Kidney capillary endothelial cell (primary cell): ENCODE data around the gene SLC25A15.

Source experiments
- DNase-seq: peaks from one replicate; pipeline ENCODE4 v3.0.0-alpha.2; 2018; ENCODE audit warnings: low spot score

Gene SLC25A15

GRCh38 chr13:40789275-40790153 lies at the start of gene SLC25A15:
Gene SLC25A15 (plus strand): TSS chr13:40789611. CDS start chr13:40793227, 3,616 bp downstream.
- DNase-seq: peak; percentile 73

GRCh38 chr13:40749327-40749726 lies 40.1 kb upstream of the SLC25A15 start:
- no peak for DNase-seq

DNA sequence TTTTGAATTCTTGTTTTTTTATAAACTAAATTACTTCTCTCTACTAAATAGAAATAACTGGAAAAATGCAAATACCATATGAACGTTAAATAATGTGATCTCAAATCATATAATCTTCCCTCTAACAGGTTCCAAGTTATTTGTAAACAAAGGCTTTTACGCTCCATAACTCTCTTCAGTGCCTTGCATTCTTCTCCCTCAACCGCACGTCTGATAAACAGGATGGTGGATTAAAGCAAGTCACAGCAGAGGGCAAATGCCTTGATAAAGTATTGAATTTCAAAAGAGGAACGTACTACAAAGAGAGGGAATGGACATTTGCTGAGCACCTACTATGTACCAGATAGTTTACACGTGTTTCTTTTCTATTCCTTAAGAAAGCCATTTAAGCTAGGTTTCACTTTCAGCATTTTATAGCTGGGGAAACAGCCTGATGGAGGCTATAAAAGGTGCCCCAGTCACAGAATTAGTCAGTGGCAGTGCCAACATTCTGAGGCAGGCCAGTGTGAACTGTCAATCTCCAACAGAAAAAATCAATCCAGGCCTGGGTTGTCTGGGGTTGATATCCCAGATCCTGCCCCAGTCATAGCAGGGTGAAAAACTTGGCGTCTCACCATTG lies 34.2 kb upstream of the SLC25A15 start:
- no peak for DNase-seq

- no peak for DNase-seq
Measured at GRCh38 chr13:40756042-40756441, 33.4 kb upstream of the SLC25A15 start.

GRCh38 chr13:40758811-40759210 lies 30.6 kb upstream of the SLC25A15 start:
- DNase-seq: no peak

DNA sequence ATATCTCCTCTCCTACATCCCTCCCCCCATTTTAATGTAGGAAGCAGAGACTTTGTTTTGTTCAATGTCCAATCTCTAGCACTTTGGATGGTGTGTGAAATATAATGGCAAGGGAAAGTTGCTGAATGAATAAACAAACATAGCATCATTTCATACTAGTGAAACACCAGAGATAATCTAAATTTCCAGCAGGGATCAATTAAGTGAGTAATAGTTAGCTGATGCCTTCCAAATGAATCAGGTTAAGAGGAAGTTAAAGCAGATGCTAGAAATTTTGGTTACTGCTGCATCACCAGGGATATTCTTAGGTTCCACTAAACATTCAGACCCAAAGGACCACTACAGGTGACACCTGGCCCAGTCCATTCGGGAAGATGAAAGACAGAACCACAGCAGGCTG lies 26.6 kb upstream of the SLC25A15 start:
- DNase-seq: no peak

DNA sequence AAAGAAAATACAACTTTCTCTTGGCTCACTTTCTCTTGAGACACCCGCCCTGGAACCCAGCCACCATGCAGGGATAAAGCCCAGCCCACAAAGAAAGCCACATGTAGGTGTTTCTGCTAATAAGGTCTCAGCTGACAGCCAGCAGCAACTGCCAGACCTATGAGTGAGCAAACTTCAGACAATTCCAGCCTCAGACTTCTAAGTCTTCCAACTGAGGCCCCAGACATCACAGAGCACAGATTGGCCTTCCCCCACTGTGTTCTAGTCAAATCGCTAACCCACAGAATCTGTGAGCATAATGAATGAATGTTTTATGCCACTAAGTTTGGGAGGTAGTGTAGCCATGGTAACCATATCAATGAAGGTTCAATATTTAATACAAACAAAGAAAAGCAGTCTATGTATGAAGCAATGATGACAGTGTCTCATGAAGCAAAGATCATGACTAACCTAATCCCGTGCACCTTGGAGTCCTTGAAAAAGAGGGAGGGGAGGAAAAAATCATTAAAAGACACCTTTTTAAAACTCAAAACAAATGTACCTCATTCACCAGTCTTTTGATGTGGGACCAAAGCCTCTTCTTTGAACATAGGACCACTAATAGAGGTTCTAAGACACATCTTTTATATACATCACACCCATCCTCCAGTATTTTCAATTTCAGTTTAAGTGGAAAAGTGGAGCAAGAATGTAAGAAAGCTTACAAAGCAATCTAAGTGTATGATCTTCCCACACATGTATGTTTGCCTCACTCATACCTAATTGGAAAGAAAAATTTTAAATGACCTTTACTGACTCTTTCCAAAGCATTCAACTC lies 24.6 kb upstream of the SLC25A15 start:
- DNase-seq: no peak

DNA sequence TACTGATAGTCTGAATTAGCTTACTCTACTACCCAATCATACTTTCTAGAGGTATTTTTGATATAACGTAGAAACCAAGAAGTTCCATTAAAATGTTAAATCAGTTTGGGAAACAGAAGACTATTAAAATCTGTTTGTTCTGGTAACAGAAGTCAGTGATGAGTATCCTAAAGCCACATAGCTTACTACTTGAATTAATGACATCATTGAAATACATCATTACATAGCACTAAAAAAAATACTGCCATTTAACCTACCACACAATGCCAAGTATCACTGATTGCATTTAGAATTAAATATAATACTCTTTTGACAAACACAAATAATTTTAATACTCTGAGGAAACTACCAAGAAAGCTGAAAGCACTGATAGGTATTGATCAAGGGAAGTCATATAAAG lies 23.8 kb upstream of the SLC25A15 start:
- DNase-seq: no peak

DNA sequence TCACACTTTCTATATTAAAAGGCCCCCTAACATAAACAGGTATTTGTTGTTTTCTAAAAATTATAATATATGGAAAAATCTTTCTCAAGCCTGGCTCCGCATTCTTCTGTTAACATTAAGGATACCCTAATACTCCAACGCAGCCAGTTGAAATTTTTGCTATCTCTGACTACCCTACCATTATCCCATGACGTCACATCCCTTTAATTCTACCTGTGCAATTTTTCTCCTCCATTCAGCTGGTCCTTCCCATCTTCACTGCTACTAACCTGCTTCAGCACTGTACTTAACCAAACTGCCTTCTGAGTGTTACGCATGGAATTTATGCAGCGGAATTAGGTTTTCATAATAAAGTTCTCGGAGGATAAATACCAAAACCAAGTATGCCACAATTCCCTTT lies 19.4 kb upstream of the SLC25A15 start:
- DNase-seq: no peak

GRCh38 chr13:40770609-40770933 lies 18.8 kb upstream of the SLC25A15 start:
- DNase-seq: no peak

GRCh38 chr13:40770934-40771618 lies 18.3 kb upstream of the SLC25A15 start, which contains the start of gene MRPS31:
Gene MRPS31 (minus strand): TSS chr13:40771190. CDS start chr13:40771136, 54 bp downstream.
- peak; percentile 90 for DNase-seq

GRCh38 chr13:40772765-40773473 lies 16.5 kb upstream of the SLC25A15 start:
- no peak for DNase-seq

DNA sequence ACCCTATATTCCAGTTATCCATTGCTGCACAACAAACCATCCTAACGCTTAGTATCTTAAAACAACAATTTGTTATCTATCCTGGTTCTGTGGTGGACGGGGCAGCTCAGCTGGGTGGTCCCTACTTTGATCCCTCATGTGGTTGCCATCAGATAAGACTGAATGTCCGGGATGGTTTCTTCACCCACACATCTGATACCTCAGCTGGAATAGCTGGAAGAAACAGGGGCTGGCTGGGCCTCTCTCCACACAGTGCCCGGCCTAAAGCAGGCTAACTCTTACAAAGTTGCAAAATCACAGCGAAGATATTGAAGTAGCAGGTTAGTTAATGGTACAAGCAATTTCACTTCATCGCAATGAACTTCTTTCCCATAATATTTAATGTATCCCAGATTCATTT lies 14.7 kb upstream of the SLC25A15 start:
- DNase-seq: no peak

- no peak for DNase-seq
Measured at GRCh38 chr13:40776232-40776631, 13.2 kb upstream of the SLC25A15 start.

GRCh38 chr13:40776681-40777165 lies 12.7 kb upstream of the SLC25A15 start:
- peak; percentile 43 for DNase-seq

GRCh38 chr13:40777166-40777808 lies 12.1 kb upstream of the SLC25A15 start:
- DNase-seq: peak; percentile 52

GRCh38 chr13:40777809-40778175 lies 11.6 kb upstream of the SLC25A15 start:
- no peak for DNase-seq

DNA sequence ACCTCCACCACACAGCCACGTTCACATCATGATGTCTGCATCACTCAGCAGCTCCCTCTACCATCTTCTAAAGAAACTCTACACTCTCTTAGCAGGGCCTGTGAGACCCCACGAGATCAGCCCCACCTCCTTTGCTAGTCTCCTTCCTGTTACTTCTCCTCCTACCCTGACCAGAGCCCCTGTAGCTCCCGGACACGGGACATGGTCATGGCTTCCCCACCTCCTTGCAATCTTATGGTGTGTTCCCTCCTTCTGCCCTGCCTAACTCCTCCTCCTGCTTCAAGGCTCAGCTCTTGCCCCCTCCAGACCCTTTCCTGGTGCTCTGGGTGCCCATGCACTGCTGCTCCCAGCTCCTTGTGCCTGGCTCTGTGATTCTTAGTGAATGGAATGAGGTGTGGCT lies 10.4 kb upstream of the SLC25A15 start:
- no peak for DNase-seq

DNA sequence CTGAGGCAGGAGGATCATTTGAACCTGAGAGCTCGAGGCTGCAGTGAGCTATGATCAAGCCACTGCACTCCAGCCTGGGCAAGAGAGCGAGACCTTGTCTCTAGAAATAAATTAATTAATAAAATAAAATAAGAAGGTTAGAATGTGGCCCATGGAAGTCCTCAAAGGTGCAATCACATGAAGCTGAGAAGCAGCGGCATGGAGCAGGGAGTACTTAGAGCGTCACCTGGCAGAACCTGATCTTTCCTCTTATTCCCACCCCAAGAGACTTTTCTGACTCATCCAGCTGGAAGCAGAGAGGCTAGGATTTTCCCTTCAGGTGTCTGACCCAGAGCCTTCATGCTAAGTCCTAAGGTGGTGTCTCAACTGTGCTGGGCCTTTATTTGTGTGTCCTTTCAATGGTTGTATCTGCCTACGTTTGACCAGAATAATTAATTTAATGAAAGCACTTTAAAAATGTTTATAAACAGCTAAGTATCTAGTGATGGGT lies 9.6 kb upstream of the SLC25A15 start:
- no peak for DNase-seq

- DNase-seq: no peak
Measured at GRCh38 chr13:40780822-40781401, 8.5 kb upstream of the SLC25A15 start.
